Measurements from ENCODE around the gene NFE2.
A peak's percentile ranks its signal among the peaks of the same experiment; 100 is the strongest.

Gene NFE2

DNA sequence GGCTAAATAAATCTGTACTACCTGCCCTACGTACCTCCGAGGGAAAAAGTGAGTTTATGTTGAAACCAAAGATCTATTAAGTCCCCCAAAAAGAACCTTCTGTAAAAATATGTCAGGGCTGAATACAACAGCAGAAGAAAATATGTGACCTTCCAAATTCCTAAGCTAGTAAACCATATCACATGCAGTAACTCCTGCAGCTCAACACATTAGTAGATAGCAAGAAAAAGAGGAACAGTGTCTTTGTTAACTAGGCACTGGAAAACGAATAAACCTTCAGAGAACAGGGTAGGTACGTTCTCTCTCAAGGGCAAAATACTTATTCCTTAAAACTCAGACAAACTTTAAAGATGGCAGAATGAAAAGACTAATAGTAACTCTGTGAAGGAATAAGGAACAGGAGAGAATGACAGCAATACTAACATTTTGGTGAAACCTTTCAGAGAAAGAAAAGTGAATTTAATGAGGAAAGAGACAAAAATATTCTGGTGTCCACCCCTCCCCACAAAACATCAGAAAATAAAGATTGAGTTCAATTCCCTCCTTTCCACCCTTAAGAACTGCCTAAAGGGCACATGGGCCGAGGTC lies 38.9 kb downstream of the NFE2 start:
- TF ChIP-seq POLR2A (IDR thresholded peaks at IDR 0.05; ENCODE audit: low read length) (no peak), GATA1 (IDR thresholded peaks at IDR 0.05; ENCODE audit: low read depth, low read length) (no peak)
- DNase-seq, result no peak

DNA sequence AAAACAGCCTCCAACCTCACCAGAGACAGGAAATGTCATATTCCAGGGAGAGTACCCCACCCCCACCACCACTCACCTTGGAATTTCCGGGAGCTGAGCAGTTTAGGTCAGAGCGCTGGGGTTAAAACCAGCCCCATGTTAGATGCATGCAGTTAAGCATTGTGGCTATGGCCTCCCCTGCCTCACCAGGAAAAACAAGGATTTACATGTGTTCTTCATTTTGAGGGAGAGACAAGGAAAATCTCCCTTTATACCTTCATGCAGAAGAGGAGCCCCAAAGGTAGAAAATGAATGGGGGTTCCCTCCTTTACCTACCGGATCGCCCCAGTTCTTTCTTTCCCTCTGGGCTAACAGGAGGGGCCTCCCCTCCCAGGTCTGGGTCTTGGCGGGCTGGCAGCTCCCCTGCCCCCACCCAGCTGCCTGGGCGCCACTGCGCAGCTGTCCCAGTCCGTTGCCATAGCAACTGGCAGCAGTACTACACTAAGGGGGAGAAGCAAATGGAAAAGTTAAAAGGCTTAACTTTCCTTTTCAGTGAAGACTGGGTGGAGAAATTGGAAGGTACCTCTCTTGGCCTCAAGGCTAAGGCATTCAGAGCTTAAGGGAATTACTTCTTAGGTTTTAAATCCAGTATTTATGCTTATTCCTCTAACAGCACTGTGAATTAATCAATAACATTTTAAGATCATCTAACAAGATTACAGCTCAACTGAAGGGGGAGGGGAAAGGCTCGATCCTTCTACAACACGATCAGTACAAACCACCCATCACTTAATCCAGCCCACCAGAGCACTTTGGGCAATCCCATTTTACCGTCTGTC lies 41.4 kb downstream of the NFE2 start:
- TF ChIP-seq GATA1 (IDR thresholded peaks at IDR 0.05; ENCODE audit: low read depth, low read length) (no peak), POLR2A (IDR thresholded peaks at IDR 0.05; ENCODE audit: low read length) (peak; percentile 43)
- peak; percentile 80 to 86 for DNase-seq

DNA sequence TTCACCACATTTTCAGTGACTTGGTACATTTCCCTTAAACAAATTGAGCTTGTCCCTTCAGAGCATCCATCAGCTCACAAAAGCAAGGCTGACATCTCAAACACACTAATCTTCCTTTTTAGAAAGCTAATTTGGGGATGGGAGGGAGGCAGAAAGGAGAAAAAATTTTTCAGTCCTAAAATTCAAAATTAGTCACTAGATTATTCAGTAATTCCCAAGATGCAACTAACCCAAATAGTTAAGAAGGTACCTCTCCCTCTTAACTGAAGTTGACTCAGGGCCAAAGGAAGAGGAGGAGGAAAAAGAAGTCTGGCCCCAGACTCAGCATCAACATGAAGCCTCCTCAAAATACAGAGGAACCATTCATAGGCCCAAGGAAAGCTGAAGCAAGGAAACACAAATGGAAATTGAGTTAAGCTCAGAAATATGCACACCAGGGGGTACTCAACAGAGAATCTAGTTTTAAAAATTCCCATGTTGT lies 42.6 kb downstream of the NFE2 start:
- TF ChIP-seq GATA1 (IDR thresholded peaks at IDR 0.05; ENCODE audit: low read depth, low read length) (no peak), POLR2A (IDR thresholded peaks at IDR 0.05; ENCODE audit: low read length) (no peak)
- no peak for DNase-seq

DNA sequence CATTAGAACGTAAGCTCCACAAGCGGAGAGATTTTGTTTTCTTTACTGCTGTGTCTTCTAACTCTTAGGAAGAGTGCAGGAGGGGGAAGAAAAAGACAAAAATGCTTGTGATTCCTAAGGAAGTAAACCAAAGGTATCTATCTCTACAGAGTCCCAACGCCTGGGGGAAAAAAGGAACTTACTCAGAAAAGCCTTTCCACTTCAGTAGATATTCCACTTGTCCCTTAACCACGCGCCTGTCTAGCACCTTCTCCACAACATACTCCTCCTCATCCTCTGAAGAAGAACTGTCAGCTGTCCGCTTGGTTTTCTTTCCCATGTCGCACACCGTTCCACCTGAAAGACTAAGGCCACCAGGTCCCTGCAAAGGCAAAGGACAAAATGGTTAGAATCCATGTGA lies 43.5 kb downstream of the NFE2 start:
- no peak for DNase-seq
- TF ChIP-seq POLR2A (IDR thresholded peaks at IDR 0.05; ENCODE audit: low read length) (no peak), GATA1 (IDR thresholded peaks at IDR 0.05; ENCODE audit: low read depth, low read length) (no peak)

DNA sequence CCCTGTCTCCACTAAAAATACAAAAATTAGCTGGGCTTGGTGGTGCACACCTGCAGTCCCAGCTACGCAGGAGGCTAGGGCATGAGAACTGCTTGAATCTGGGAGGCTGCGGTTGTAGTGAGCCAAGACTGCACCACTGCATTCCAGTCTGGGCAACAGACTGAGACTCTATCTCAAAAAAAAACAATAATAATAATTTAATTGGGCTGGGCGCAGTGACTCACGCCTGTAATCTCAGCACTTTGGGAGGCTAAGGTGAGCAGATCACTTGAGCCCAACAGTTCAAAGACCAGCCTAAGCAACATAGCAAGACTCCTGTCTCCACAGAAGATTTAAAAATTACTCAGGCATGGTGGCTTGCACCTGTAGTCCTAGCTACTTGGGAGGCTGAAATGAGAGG lies 47.6 kb downstream of the NFE2 start:
- no peak for DNase-seq
- no peak for TF ChIP-seq GATA1 (IDR thresholded peaks at IDR 0.05; ENCODE audit: low read depth, low read length)
- TF ChIP-seq POLR2A (IDR thresholded peaks at IDR 0.05; ENCODE audit: low read length), result no peak

DNA sequence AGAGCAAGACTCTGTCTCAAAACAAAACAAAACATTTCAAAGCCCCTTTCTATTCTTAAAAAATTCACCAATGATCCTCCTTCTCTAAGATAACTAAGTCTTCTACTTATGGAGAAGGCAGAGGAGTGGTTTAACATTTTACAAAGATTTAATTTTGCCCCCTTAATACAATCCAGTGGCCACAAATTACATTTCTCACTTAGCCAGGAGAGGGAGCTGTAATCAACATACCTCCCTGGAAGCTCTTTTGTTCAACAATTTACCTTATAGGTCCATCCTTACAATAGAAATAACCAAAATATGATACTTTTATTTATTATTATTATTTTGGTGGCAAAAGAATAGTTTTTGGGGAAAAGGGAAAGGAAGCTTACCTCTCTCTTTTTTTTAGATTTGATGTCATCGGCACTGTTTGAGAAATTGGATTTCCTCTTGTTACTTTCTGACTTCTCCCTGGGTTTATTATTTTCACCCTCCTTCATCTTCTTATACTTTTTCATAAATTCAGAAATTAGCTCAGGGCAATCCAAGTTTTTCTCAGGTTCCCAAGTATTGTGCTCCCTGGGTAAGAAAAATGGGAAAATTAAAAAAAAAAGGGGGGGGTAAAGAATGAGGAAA lies 49.0 kb downstream of the NFE2 start:
- no peak for TF ChIP-seq GATA1 (IDR thresholded peaks at IDR 0.05; ENCODE audit: low read depth, low read length)
- TF ChIP-seq POLR2A (IDR thresholded peaks at IDR 0.05; ENCODE audit: low read length), result no peak
- peak; percentile 53 to 71 for DNase-seq

DNA sequence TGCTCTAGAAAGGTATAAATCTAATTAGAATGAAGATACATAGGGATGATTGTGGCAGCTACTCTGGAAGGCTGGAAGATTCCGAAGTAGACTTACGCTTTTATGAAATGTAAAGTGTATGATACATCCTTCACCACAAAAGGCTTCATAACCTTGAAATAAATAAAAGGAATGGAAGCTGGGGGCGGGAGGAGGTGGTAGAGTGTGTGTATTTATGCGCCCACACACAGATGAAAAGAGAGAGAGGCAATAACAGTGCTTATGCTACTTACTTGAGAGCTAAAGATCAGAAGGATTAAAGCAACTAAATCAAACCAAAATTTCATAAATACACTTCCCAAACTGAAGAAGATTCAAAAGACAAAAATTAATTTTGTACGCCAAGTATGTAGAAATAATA lies 51.3 kb downstream of the NFE2 start:
- TF ChIP-seq POLR2A (IDR thresholded peaks at IDR 0.05; ENCODE audit: low read length), result no peak
- no peak for TF ChIP-seq GATA1 (IDR thresholded peaks at IDR 0.05; ENCODE audit: low read depth, low read length)
- no peak for DNase-seq

DNA sequence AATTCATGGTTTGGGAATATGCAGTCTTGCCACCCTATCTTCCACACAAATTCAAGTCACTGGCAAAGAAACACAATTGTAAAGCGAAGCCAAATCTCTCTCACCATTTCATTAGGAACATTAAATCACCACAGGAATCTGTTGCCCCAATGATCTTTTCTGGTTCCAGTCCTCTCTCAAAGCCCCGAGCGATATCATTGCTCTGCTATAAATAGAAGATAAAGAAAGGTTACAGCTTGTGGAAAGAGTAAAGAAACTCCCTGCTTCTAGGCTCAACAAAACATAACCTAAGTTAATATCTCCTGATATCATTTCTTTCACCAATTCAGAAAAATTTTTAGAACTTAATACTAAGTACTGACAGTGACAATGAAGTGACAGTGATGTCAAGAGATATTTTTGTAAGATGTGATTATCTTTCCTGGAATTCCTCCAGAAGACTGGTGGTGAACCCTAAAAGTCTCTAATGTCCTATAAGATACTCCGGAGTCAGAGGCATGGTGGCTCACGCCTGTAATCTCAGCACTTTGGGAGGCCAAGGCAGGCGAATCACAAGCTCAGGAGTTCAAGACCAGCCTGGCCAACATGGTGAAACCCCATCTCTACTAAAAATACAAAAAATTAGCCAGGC lies 54.7 kb downstream of the NFE2 start:
- no peak for DNase-seq
- no peak for TF ChIP-seq GATA1 (IDR thresholded peaks at IDR 0.05; ENCODE audit: low read depth, low read length)
- TF ChIP-seq POLR2A (IDR thresholded peaks at IDR 0.05; ENCODE audit: low read length), result no peak
